ENCODE measurements around the gene SSBP3. TPM values are rescaled to one million over a fixed set of nuclear protein-coding genes. Genes with fewer than 3 reads are reported as not detected.
A peak's percentile ranks its signal among the peaks of the same experiment; 100 is the strongest.

Gene SSBP3
- total RNA-seq, 1 experiment from 2014 or later: 37.5 TPM

DNA sequence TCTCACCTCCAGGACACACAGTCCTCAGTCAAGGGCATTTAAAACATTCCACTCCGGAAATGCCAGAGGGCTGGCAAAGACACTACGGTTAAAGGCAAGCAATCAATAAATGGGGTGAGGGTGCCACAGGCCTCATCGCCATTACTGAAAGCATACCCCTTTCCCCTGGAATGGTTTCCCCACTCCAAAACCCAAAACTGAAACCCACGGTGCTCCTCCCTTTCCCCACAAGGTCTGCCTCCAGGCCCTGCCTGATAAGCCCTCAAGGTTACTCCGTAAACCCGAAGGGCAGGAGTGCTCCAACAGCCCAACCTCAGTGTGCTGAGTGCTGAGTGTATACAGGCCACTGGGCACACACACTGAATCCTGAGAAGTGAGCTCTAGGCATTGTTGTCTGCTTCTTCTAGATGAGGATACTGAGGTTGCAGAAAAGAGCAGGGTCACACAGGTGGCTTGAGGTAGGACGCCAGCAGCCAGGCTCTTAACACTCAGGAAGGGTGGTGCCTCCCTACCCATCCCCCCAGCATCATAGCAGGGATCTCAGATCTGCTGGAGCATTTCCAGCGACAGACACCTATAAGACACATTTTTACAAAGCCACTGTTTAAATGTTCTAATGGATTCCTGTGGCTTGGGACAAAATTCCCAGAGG is 29.0 kb downstream of the SSBP3 start:
- intact Hi-C loops (cut with micrococcal nuclease): no loop called here
- DNase-seq (ENCODE audit: low read depth, low spot score) (no peak), ATAC-seq (peak; percentile 59)
- peaks cover 4% of the 10 kb centered on the region; the same call in 1 of the 2 replicates for H3K79me2 ChIP-seq (ENCODE audit: insufficient read depth, low read length)
- H2AFZ ChIP-seq (ENCODE audit: low read depth, low read length, poor library complexity, severe bottlenecking): no peak overlapping the region
- ChIA-PET CTCF (no interaction called here), POLR2A (no interaction called here), RAD21 (ENCODE audit: low non-redundant PET in 1 of 2, low total read pairs in 2 of 2, uncharacterized antibody in 2 of 2, unreplicated experiment in 2 of 2) (no interaction called here)
- H3K4me1 ChIP-seq (ENCODE audit: control insufficient read depth in 1 of 2, insufficient read depth in 2 of 2, low read length in 2 of 2): peaks cover 19 to 29% of the 10 kb centered on the region in 2 experiments
- no peaks in the 10 kb centered on the region for H4K20me1 ChIP-seq (ENCODE audit: insufficient read depth)
- H3K9me3 ChIP-seq (ENCODE audit: control insufficient read depth in 1 of 2, insufficient read depth in 1 of 2, low read depth in 1 of 2, low read length in 2 of 2): no peaks in the 10 kb centered on the region
- BruUV-seq (replicated peaks): no TSS peak
- H3K4me3 ChIP-seq (replicated peaks in 1 of 2; ENCODE audit: low read depth in 1 of 2, low read length in 2 of 2): no peak overlapping the region
- no peak overlapping the region for H3K27ac ChIP-seq (ENCODE audit: low read depth, low read length)
- H3K36me3 ChIP-seq (ENCODE audit: control insufficient read depth in 1 of 2, insufficient read depth in 2 of 2, low read length in 2 of 2): no peaks in the 10 kb centered on the region
- no peak overlapping the region; the same call in 1 of the 2 replicates for H3K9ac ChIP-seq (ENCODE audit: low read length)
- TF ChIP-seq FOSL1 (IDR thresholded peaks at IDR 0.05; ENCODE audit: low read depth) (no peak), REST (IDR thresholded peaks at IDR 0.05; ENCODE audit: low read depth) (no peak), SIN3A (IDR thresholded peaks at IDR 0.05; ENCODE audit: low read depth) (no peak), ELF1 (IDR thresholded peaks at IDR 0.05; ENCODE audit: borderline replicate concordance, low read depth) (no peak), EGR1 (IDR thresholded peaks at IDR 0.05; ENCODE audit: low read depth) (no peak), YY1 (IDR thresholded peaks at IDR 0.05; ENCODE audit: extremely low read depth, insufficient replicate concordance, low read depth, low read length) (no peak), POLR2A (IDR thresholded peaks at IDR 0.05; ENCODE audit: borderline replicate concordance, extremely low read depth, insufficient read depth, insufficient read length) (no peak), JUND (IDR thresholded peaks at IDR 0.05) (no peak; the same call in 1 of the 2 replicates), EZH2phosphoT487 (IDR thresholded peaks at IDR 0.05; ENCODE audit: borderline replicate concordance) (no peak), CBX3 (IDR thresholded peaks at IDR 0.05; ENCODE audit: low read depth) (no peak), RAD21 (IDR thresholded peaks at IDR 0.05; ENCODE audit: low read depth) (no peak), ZNF274 (IDR thresholded peaks at IDR 0.05; ENCODE audit: low read depth, low read length) (no peak), ZFX (IDR thresholded peaks at IDR 0.05) (no peak)
- TF ChIP-seq, protein P1, sequence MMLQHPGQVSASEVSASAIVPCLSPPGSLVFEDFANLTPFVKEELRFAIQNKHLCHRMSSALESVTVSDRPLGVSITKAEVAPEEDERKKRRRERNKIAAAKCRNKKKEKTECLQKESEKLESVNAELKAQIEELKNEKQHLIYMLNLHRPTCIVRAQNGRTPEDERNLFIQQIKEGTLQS (IDR thresholded peaks at IDR 0.05): no peak
- TF ChIP-seq, protein P2, sequence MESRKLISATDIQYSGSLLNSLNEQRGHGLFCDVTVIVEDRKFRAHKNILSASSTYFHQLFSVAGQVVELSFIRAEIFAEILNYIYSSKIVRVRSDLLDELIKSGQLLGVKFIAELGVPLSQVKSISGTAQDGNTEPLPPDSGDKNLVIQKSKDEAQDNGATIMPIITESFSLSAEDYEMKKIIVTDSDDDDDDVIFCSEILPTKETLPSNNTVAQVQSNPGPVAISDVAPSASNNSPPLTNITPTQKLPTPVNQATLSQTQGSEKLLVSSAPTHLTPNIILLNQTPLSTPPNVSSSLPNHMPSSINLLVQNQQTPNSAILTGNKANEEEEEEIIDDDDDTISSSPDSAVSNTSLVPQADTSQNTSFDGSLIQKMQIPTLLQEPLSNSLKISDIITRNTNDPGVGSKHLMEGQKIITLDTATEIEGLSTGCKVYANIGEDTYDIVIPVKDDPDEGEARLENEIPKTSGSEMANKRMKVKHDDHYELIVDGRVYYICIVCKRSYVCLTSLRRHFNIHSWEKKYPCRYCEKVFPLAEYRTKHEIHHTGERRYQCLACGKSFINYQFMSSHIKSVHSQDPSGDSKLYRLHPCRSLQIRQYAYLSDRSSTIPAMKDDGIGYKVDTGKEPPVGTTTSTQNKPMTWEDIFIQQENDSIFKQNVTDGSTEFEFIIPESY (IDR thresholded peaks at IDR 0.05; ENCODE audit: extremely low read depth, insufficient replicate concordance, low read length): no peak
- peak overlapping the region; percentile 63 for H3K4me2 ChIP-seq (ENCODE audit: low read length)
- H3K27me3 ChIP-seq (ENCODE audit: insufficient read depth, low read length): no peaks in the 10 kb centered on the region
- H3K9me2 ChIP-seq (ENCODE audit: insufficient read depth): no peaks in the 10 kb centered on the region
